Hepatocyte (in vitro differentiated cells): ENCODE results near the gene F7. TPM values are rescaled to one million over a fixed set of nuclear protein-coding genes. Genes with fewer than 3 reads are reported as not detected.

Experiments
- DNase-seq: peaks from one replicate; pipeline ENCODE4 v3.0.0-alpha.2; 2016; ENCODE audit warnings: low spot score
- H2AFZ ChIP-seq: fragments of 200-600 bp; sonication (generic); 2 replicates; pipeline ENCODE4 v1.6.0; 2016; ENCODE audit warnings: antibody characterized with exemption, mild to moderate bottlenecking
- H3K27ac ChIP-seq: fragments of 200-600 bp; sonication (generic); 2 replicates; pipeline ENCODE4 v1.5.1; 2016; ENCODE audit warnings: mild to moderate bottlenecking
- H3K27me3 ChIP-seq: fragments of 200-600 bp; sonication (generic); 2 replicates; pipeline ENCODE4 v1.6.1; 2016
- H3K36me3 ChIP-seq: fragments of 200-600 bp; sonication (generic); replicated peaks from 2 replicates; pipeline ENCODE4 v1.5.1; 2016; ENCODE audit warnings: low read depth; ENCODE audit not compliant: insufficient read depth
- H3K4me1 ChIP-seq: fragments of 200-600 bp; sonication (generic); 2 replicates; pipeline ENCODE4 v1.5.1; 2016; ENCODE audit warnings: mild to moderate bottlenecking, moderate library complexity; ENCODE audit not compliant: insufficient read depth
- H3K4me2 ChIP-seq: fragments of 200-600 bp; sonication (generic); 2 replicates; pipeline ENCODE4 v1.6.0; 2016
- H3K4me3 ChIP-seq: fragments of 200-600 bp; sonication (generic); 2 replicates; pipeline ENCODE4 v1.5.1; 2016; ENCODE audit warnings: mild to moderate bottlenecking
- H3K79me2 ChIP-seq: fragments of 200-600 bp; sonication (generic); 2 replicates; pipeline ENCODE4 v1.6.0; 2017; ENCODE audit warnings: mild to moderate bottlenecking
- H3K9me2 ChIP-seq: fragments of 200-600 bp; sonication (generic); replicated peaks from 2 replicates; pipeline ENCODE4 v1.6.0; 2017; ENCODE audit warnings: mild to moderate bottlenecking; ENCODE audit not compliant: insufficient read depth
- H3K9me3 ChIP-seq: fragments of 200-600 bp; sonication (generic); 2 replicates; pipeline ENCODE4 v1.5.1; 2016; ENCODE audit warnings: low read depth, mild to moderate bottlenecking
- H4K20me1 ChIP-seq: fragments of 200-600 bp; sonication (generic); 2 replicates; pipeline ENCODE4 v1.6.0; 2016; ENCODE audit warnings: mild to moderate bottlenecking; ENCODE audit not compliant: insufficient read depth, poor library complexity, severe bottlenecking
- EZH2 ChIP-seq: fragments of 200-600 bp; sonication (generic); IDR thresholded peaks from 2 replicates; pipeline ENCODE4 v1.6.1; 2016; ENCODE audit warnings: antibody characterized with exemption, mild to moderate bottlenecking, borderline replicate concordance
- EZH2phosphoT487 ChIP-seq: fragments of 200-600 bp; sonication (generic); IDR thresholded peaks from one replicate; pipeline ENCODE4 v1.6.1; 2018; ENCODE audit warnings: antibody characterized with exemption, mild to moderate bottlenecking, low read depth, moderate library complexity; ENCODE audit not compliant: unreplicated experiment, severe bottlenecking
- WGBS: methylation state at CpG from one replicate; pipeline ENCODE4 v1.1.6; 2016; ENCODE audit warnings: low lambda C conversion rate; ENCODE audit errors: missing lambda C conversion rate; 5-methylcytosine and 5-hydroxymethylcytosine counted together
- polyA plus RNA-seq: library from polyadenylated mRNA; unstranded; fragments of >200 nt; fragmentation: Nextera tagmentation; extraction: Ambion mirVana; gene quantifications from 2 replicates; pipeline ENCODE4 v1.2.1, GENCODE V29; 2016
- total RNA-seq: library from RNA; depleted of rRNA; stranded (reverse); fragments of >200 nt; gene quantifications from 2 replicates; pipeline ENCODE4 v1.2.3, GENCODE V29; 2014
- TF ChIP-seq, protein P1 (sequence below): fragments of 200-600 bp; sonication (generic); IDR thresholded peaks from 2 replicates; pipeline ENCODE4 v1.5.1; 2016; ENCODE audit warnings: antibody characterized with exemption, mild to moderate bottlenecking; ENCODE audit not compliant: poor library complexity

Gene F7
- total and polyA plus RNA-seq, 2 experiments from 2014 or later = 12.6 to 24.0 TPM

DNA sequence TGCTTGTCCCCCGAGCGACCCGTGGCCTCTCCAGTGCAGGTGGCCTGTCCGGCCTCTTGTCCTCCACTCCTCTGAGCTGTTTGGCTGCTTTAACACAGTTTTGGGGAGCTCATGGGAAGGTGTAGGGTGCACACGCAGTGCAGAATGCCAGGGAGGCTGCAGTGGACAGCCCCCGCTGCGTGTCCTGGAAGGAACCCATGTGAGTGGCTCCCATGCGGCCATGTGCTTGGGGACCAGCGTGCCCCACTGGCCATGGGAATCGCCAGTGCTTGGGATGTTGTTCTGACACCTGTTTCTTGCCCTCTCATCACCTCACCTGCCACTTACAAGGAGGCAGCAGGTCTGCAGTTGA lies 22.6 kb upstream of the F7 start:
- TF ChIP-seq, protein P1, sequence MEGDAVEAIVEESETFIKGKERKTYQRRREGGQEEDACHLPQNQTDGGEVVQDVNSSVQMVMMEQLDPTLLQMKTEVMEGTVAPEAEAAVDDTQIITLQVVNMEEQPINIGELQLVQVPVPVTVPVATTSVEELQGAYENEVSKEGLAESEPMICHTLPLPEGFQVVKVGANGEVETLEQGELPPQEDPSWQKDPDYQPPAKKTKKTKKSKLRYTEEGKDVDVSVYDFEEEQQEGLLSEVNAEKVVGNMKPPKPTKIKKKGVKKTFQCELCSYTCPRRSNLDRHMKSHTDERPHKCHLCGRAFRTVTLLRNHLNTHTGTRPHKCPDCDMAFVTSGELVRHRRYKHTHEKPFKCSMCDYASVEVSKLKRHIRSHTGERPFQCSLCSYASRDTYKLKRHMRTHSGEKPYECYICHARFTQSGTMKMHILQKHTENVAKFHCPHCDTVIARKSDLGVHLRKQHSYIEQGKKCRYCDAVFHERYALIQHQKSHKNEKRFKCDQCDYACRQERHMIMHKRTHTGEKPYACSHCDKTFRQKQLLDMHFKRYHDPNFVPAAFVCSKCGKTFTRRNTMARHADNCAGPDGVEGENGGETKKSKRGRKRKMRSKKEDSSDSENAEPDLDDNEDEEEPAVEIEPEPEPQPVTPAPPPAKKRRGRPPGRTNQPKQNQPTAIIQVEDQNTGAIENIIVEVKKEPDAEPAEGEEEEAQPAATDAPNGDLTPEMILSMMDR = no peak
- TF ChIP-seq EZH2phosphoT487 = no peak
- TF ChIP-seq EZH2 = no peak
- H3K9me3 ChIP-seq = no peaks in the 10 kb centered on the region
- DNase-seq = no peak
- H3K27ac ChIP-seq = no peak overlapping the region
- 99% methylated on average over 9 of the region's 10 CpGs for WGBS
- H3K27me3 ChIP-seq = no peaks in the 10 kb centered on the region
- no peaks in the 10 kb centered on the region for H4K20me1 ChIP-seq
- H3K36me3 ChIP-seq = no peaks in the 10 kb centered on the region
- H3K4me3 ChIP-seq = no peak overlapping the region
- no peak overlapping the region for H3K4me2 ChIP-seq
- H3K4me1 ChIP-seq = no peaks in the 10 kb centered on the region
- H3K79me2 ChIP-seq = no peaks in the 10 kb centered on the region
- no peak overlapping the region for H2AFZ ChIP-seq
- H3K9me2 ChIP-seq = no peaks in the 10 kb centered on the region

DNA sequence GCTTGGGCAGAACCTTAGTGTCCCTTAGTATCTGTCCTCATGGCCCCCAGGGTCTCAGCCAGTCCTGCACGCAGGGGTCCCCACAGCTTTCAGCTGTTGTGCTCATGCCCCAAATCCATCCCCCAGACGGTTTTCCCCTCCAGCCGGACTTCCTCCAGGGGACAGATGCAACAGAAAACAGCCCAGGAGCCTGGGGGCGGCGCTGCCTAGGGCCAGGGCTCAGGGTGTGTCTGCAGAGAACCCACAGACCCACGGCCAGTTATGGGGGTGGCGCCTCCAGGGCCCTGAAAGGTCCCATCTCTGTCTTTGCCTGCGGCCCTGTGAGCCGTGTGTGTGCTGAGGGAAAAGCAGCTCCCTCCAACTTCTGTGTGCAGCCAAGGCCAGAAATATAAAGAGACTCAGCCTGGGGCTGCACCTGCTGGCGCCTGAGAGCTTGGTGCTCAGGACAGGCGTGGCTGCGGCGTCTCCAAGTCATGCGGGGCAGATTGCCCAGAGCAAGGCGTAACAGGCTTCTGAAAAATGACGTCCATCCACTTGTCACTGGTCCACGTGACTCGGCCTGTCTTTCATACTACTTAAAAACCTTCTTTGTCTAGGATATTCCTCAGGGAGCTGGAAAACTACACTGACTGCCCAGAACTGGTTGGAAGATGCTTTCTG lies 22.1 kb upstream of the F7 start:
- Histone ChIP-seq H3K36me3 (no peaks in the 10 kb centered on the region), H2AFZ (no peak overlapping the region), H3K4me2 (no peak overlapping the region), H3K27me3 (no peaks in the 10 kb centered on the region), H3K9me2 (no peaks in the 10 kb centered on the region), H3K79me2 (no peaks in the 10 kb centered on the region), H3K9me3 (no peaks in the 10 kb centered on the region), H3K4me1 (no peaks in the 10 kb centered on the region), H3K4me3 (no peak overlapping the region), H3K27ac (no peak overlapping the region), H4K20me1 (no peaks in the 10 kb centered on the region)
- no peak for DNase-seq
- 86% methylated on average over 18 of the region's 18 CpGs for WGBS
- no peak for TF ChIP-seq EZH2phosphoT487
- no peak for TF ChIP-seq EZH2
- TF ChIP-seq, protein P1 = no peak

DNA sequence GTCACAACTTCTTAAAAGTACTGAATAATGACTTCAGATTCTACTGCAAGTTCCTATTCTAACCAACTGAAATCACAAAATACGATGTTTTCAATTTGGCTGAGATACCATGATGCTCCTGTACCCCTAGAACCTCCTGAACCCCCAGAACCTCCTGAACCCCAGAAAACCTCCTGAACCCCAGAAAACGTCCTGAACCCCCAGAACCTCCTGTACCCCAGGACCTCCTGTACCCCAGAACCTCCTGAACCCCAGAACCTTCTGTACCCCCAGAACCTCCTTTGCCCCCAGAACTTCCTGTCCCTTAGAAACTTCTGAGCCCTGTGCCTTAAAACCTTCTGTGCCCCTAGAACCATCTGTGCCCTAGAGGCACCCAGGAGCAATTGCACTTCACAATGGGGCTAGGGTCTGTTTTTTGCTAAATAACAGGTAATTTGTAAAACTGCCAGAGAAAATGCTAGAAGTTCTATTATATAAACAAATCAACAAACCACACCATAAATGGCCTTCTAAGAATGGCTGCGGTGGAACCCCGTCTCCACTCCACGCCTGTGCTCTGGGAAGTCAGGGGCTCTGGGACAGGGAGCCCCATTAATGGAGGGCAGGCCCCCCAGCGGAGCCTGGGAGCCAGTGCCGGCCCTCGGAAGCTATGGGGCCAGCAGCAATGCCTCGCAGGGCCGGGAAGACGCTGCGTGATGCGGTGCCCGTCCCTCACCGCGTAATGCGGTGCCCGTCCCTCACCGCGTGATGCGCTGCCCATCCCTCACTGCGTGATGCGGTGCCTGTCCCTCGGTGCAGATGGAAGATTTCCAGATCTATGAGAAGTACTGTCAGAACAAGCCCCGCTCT lies 21.3 kb upstream of the F7 start:
- no peak overlapping the region for H3K4me2 ChIP-seq

More for the DNA sequence above, 21.3 kb upstream of the F7 start:
- Histone ChIP-seq H3K27ac (no peak overlapping the region), H3K79me2 (no peaks in the 10 kb centered on the region), H3K9me3 (no peaks in the 10 kb centered on the region), H2AFZ (no peak overlapping the region), H3K9me2 (no peaks in the 10 kb centered on the region), H4K20me1 (no peaks in the 10 kb centered on the region), H3K4me3 (no peak overlapping the region), H3K27me3 (no peaks in the 10 kb centered on the region), H3K4me1 (no peaks in the 10 kb centered on the region), H3K36me3 (no peaks in the 10 kb centered on the region)
- WGBS = 90% methylated on average over 25 of the region's 25 CpGs
- DNase-seq = no peak
- TF ChIP-seq EZH2phosphoT487 (no peak), EZH2 (no peak)
- TF ChIP-seq, protein P1 = no peak
